Activated CD4-positive, alpha-beta T cell treated with anti-CD3 and anti-CD28 coated beads for 4 hours (primary cell): Measurements from ENCODE around the gene WSCD2.

Source experiments
- DNase-seq, 2 donors: peaks; one replicate each; pipeline ENCODE4 v3.0.0-alpha.2; 2020

WSCD2 gene

DNA sequence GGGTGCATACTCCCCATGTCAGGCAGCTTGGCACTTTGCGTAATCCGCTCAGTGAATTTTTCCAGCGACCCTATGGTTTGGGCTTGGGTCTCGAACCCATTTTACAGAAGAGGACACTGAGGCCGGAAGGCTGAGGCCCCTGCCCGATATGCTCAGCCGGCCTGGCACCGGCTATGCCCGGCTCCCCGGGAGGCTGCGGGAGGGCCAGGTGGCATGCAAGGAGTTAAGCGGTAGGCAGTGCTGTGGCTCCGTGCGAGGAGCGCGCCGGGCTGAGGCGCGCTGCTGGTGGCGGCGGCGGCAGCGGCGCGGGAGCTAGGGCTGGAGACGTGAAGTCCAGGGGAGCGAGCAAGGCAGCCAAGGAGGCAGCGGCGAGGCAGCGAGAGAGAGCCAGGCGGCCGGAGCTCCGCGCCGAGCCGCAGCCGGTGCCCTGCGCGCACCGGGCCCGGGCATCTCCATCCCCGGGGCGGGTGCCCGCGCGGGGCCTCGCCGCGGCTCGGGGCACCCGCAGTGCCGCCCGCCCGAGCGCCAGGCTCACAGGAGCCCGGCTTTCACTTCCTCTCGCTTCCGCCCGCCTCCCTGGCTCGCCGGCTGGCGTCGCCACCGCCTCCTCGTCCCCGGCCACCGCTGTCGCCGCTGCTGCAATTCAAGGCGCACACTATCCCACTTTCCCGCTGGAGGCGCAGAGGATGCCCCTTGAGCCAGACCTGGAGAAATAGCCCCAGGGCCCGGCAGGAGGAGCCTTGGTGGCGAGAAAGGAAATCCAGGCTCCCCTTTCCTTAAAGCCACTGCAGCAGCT, at the start of gene WSCD2:
TSS of gene WSCD2 (plus strand) at position 272 of the 796 bp plus-strand sequence. CDS start 66,545 bp downstream, outside the sequence.
- no peak for DNase-seq

DNA sequence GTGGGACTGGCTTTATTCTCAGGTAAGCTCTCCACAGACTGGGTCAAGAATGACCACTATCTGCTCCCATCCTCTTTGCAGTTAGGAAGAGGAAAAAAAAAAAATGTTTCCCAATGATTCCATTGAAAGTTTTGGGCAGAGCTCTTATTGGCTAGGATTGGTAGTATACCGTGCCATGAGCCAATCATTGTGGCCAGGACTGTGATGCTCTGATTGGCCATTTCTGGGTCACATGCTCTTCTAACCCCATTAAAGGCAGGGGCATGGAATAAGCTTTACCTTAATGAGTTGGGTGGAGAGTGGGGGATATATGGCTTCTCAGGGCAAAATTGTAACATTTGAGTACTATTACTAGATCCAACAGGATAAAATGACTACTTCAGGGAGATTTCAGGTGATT, 49.4 kb upstream of the WSCD2 start:
- no peak for DNase-seq

DNA sequence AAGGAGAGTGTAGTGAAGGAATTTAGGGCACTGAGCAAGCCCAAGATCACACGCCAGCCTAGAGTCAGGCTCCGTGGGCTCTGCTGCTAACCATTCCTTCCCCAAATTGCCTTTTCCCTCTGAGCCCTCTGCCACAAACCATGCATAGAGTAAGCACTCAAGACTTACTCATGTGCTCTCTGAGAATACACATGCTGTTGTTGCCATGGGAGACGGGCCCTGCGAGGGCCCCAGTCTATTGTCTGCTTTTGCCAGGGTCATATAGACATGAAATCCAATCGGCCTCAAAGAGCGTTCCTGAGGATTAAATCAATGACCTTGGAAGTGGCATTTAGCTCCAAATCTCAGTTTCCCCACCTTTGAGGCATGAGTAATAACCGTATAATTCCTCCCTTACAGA, 48.7 kb upstream of the WSCD2 start:
- DNase-seq, result no peak

DNA sequence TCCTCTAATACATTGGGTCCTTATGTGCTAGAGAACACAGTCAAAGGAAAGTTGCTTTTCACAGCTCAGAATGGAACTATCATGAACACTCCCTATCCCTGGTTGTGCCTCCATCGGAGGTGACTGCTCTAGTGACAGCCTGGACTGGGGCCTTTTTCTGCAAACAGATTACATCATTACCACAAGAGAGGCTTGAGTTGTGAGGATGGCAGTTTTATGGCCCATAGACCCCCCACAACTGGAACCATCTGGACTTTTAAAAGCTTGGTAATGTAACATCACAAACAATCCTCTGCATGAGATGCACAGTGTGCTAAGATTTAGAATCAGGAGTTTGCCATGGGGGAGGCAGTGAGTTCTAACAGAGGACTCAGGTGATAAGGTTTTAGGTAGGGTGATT, 46.6 kb upstream of the WSCD2 start:
- DNase-seq, result no peak

DNA sequence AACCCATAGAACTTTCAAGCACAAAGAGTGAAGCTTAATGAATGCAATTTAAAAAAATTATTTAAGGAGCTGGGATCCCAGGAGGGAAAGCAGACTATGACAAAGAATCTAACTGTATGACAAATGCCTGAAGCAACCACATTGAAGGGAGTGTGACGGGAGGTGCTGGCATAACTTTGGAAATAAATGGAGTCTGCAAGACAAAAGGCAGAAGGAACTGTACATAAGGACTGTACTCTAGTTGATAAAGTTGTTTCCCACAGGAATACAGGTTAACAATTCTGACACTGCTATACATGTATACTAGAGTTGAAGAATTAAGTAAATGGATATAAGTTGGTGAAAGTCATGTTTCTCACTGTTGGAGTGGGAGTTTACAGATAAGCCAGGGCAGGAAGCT, 41.2 kb upstream of the WSCD2 start:
- no peak for DNase-seq

DNA sequence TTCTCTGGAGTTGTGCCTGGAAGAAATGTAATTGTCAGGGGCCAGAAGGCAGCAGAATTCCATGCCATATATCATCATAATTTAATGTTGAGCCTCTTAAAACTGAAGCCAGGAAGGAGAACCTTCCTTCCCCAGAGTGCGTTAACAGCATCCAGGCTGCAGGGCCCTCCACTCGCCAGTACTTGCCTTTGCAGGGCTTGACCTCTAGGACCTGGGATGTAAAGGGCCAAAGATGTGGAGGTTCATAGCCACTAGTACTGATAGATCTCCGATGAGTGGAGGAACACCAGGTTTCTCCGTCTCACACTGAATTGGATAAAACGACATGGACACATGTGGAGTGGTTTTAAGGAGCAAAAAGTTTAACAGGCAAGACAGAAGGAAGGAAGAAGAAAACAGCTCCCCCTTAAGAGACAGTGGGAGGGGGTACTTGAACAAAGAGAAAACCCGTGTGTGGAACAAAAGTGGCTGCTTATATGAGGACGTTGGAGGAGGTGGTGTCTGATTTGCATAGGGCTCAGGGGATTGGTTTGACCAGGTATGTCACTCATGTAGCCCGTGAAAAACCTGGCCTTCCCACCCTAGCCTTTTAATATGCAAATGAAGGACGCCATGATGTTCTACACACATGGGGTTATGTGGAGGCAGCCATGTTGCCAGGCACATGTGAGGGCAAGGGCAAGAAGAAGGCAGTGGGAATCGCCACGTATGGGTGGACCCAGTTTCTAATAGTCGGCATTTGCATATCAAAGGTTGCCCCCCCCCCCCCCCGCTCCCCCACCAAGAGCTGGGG, 38.8 kb upstream of the WSCD2 start:
- no peak for DNase-seq

DNA sequence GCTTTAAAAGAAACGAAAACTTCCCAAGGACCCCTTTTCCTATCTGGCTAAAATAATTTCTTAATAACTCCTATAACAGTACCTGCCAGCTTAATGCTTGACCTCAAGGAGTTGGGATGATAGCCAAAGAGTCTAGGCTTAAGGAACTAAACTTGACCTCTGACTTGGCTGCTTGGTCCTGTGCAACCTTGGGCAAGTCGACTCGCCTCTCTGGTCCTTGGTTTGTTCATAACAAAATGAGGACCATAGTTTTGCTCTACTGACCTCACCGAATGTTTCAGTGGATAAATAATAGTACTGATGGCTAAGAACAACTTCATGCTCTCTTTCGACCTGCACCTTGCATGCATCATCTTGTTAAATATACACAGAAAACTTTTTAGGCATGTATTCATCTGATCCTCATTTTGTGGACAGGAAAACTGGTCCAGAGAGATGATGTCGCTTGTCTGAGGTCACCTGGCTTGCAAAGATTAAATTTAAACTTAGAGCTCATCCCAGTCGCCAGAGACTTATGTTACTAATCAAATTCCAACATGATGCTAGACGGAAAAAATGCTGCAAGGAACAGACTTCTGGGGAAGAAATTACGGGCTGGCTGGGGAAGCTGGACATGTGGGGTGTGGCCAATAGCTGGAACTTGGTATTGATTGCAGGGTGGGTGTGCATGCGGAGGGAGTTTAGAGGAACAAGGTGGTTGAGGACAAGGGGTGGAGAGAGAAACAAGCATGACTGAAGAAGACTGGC, 38.0 kb upstream of the WSCD2 start:
- no peak for DNase-seq

DNA sequence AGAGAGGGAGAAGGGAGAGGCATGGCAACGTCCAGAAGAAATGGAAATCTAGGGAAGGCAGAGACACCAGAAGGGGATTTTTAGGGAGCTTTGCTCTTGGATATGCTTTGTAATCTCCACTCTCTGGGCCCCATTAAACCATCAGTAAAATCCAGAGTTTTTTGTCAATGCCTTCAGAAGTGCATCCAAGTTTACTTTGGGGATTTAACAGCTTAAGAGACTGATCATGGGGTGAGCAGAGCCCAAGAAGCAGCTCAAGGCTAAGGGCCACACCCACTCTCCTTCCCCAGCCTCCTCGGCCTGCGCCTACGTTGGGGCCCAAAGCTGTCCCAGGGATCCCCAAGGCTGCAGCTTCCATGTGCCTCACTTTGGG, 37.4 kb upstream of the WSCD2 start:
- no peak for DNase-seq

DNA sequence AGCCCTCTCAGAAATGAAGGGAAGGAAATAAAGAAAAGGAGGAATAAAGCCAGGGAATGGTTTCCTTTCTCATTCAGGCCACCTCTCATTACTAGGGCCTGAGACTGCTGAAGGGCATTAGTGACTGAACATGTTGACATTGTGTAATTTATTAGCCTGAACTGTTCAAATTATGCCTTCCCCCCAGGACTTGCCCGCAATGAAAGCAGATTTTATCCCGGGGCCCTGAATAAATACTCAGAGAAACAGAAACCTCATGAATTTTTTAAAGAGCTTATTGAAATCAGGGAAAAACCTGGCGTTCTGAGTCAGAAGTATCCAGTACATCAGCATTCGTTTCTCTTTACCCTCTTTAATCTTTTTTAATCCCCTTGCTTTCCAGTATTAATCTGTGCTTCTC, 35.9 kb upstream of the WSCD2 start:
- no peak for DNase-seq

DNA sequence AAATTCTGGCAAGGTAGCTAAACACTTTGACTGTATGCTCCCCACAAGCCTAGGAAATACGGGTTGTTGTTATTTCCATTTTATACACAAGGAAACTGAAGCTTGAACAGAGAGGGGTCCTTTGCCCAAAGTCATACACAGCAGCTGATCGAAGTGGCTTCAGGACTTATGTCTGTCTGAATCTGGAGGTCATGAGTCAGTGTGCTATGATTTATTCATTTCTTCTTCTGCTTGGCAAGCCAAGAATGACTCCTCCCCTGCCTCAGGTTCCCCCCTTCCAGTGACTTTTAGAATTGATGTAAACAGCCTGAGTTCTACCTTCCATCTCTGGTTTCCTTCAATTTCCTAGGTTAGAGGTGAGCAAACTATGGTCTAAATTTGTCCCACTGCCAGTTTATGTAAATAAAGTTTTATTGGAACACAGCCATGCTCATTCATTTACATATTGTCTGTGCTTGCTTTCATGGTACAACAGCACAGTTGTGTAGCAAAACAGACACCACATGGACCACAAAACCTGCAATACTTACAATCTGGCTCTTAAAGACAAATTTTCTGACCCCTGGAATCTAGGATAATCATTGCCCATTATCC, 34.9 kb upstream of the WSCD2 start:
- DNase-seq, result no peak

DNA sequence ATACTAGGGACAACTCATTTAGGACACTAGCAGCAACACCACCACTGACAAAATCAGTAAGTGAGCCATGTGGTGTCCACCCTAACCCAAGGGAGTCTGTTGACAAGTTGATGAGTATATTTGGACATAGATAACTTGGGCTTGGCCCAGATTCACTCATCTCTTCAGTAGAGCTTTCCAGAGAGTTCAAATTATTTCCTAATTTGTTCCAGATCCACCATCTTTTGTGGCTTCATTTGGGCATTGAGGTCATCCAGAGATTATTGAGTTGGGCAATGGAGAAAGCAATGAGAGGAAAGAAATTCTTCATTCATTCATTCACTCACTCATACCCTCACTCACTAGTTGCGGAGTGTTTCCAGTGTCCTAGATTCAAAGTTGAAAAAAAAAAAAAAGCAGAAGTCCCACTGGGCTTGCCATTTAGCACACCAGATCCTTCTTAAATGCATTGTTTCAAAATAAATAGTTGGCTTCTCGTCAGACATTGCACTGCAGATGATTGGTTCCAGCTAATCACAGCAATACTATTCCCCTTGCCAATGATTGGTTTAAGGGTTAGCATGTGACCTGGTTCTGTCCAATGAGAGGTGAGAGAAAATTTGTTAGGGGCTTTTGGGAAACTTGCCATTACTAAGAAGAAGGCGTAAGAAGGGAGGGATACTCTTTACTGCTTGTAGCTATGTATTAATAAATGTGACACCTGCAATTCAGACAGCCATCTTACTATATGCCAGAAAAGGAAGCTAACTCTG, 31.8 kb upstream of the WSCD2 start:
- DNase-seq, result no peak

DNA sequence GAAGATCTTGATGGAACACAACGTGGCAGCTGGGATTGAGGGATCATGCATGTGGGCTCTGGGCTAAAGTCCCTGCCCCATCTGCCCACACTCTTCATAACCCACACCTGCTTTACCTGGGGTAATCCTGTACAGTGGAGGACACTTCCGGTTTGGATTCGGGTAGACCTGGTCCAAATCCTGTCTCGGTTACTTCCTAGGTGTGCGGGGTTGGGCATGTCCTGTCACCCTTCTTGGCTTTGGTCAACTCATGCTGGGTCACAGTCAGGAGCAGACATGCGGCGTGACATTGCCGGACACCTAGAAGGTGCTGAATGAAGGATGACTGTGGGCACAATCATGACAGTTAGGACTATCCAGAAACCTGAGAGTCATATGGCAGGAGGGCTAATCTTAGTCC, 30.7 kb upstream of the WSCD2 start:
- no peak for DNase-seq

DNA sequence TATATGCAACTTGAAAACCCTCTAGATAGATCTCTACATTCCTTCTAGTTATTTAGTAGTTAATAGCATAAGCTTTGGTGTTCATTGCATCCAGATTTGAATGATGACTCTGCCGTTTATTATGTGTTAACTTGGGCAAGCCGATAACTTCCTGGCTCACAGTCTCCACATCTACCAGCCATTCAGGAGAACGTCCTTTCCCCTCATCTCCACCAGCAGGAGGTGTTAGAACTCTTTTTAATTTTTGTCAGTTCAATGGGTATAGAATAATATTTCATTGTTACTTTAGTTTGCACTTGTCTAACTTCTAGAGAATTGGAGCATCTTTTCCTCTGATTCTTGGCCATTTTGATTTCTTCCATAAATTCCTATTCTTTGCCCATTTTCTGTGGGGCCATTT, 30.0 kb upstream of the WSCD2 start:
- no peak for DNase-seq

DNA sequence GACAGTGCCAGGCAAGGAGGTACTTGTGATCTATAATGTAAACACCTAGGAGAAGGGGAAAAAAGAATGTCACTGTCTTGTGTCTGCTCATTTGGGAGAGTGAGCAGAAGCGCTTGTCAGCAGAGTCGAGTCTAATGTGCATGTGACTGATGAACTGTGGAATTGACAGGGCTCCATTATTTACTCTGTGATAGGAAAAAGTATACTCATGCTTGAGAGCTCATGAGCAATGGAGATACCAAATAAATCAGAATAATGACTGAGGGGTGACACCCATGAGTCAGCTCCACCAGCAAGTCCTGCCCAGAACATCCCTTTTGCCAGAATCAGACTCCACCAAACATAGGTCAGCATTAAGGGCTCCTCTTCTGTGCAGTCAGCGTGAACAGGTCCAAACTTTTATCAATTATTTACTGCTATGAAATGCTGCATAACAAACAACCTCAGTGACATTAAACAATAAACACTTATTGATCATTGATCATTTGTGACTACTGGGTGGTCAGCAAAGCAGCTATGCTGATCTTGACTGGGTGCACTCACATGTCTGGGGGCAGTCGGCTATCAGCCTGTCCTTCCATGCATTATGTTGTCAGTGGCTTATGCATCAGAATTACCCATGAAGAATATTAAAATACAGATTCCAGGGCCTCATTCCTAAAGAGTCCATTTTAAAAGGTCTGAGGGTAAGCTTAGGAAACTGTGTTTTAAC, 29.2 kb upstream of the WSCD2 start:
- DNase-seq, result no peak

DNA sequence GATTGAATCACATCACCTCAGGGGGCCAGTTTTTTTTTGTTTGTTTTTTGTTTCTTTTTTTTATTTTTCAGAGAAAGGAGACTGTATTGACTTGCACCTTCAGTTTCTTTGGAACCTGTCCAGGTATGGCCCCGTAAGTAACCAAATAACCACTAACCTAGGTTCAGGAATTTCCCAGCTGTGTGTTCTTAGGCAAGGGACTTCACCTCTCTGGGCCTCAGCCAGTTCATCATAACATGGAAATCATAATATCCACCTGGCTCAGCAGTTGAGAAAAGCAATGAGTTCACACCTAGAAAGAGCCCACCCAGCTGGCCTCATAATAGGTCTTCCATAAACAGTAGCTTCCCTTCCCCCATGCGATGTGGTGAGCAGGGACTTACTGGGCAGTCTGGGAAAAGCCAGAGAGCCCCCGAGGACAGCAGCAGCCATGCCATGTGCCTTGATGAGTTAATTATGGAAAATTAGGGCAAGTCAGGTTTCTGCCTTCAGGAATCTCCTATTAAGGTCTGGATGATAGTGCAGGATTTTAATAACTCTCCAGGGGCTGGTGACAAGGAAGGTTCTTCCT, 27.4 kb upstream of the WSCD2 start:
- no peak for DNase-seq

DNA sequence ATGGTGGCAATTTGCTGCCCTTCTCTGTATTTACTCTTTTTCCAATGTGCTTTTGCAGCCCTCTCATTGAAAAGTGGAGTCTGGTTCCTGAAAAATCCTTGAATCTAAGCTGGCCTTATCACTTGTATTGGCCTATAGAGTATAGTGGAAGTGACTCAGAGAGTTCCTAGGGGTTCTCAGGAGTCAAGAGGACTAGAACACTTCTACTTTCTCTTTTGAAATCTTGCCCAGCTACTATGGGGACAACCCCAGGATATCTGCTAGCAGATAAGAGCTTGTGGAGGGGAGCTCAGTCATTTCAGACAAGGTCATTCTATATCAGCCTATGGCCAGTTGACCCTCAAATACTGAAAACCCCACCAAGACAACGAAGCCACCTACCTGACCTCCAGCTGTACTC, 26.7 kb upstream of the WSCD2 start:
- no peak for DNase-seq

DNA sequence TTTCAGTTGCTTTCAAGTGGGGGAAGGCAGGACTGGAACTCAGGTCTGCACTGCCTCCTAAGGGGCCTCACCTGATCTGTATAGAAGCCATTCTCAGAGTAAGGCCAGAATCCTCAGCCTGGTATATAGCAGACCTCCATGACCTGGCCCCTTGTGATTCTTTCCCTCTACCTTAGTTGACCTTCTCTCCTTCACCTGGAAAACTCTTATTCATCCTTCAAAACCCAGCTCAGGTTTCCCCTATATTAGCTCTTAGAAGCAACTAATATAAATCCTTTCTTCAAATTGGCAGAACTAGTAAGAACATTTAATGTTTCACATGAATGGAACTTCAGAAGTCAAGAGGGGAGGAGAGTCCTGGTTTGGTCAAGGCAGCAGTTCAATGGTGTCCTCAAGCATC, 26.0 kb upstream of the WSCD2 start:
- no peak for DNase-seq

DNA sequence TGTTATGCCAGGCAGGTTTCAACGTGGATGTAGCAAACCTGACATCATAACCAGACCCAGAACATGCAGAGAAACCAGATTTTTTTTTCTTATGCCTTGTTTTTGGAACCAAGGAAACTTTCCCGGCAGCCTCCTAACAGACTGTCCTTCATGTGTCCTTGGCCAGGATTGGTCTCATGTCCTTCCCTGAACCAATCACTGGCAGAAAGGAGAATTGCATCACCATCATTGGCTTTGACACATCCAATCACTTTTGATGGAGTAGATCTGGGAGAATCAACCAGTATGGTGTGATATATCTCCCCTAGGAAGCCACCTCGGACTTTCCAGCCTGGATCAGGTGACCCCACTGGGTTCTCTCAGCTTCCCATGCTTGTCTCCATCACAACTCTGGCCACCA, 25.6 kb upstream of the WSCD2 start:
- no peak for DNase-seq

DNA sequence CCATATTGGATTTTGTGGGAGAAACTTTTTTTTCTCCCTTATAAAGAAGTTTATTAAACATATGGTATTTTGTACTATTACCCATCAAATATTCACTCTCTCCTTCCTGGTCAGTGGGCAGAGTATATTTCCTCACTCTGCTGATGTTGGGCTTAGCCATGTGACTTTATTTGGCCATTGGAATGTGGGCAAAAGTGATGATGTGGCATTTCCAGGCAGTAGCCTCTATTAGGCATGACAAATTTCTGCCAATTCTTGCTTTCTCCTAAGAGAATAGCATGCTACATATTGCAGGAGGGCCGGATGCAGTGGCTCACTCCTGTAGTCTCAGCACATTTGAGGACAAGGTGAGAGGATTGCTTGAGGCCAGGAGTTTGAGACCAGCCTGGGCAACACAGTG, 24.4 kb upstream of the WSCD2 start:
- DNase-seq, result no peak

DNA sequence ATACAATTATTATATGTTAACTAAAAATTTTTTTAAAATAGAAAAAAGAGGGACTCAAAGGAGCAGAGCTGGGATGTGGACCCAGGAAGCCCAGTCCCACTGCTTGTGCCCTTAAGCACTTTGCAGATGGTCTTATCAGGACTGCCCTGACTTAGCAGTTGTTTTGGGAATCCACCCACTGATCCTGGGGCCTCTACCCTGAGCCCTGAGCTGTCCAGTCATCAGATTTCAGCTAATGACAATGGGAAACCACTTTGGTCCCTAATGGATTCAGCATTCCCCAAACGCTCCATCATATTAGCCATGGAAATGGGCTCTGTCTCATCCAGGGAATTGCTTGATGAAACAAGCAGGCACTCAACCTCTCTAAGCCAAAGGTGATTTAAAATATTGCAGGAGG, 22.5 kb upstream of the WSCD2 start:
- DNase-seq, result no peak

DNA sequence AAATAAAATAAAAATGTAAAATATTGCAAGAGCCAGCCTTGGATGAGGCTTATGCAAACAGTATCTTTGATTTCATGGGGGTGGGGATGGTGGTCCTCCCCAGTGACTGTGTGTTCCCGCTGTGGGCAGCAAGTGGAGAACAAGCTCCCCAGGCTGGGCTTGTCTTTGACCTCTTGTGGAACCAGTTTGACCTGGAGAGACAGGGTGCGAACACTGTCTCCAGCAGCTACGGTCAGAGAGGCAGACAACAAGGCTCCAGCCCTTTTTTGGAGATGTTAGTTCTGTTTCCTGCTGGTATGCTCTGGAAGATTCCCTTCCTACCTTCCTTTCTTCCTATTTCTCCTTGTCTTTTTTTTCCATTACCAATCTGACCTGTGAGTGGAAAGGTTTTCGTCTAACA, 21.8 kb upstream of the WSCD2 start:
- DNase-seq, result no peak

DNA sequence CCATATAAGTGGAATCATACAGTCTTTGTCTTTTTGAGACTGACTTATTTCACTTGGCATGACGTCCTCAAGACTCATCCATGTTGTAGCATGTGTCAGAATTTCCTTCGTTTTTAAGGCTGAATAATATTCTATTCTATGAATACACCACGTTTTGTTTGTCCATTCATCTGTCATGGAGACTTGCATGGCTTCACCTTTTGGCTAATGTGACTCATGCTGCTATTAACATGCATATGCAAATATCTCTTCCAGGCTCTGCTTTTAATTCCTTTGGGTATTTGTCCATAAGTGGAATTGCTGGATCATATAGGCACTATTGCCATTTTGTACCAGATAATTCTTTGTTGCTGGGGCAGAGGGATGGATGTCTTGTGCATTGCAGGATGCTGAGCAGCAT, 19.6 kb upstream of the WSCD2 start:
- DNase-seq, result no peak
